IgD-negative memory B cell (primary cell): ENCODE measurements around the gene PTH2. TPM values are rescaled to one million over a fixed set of nuclear protein-coding genes. Genes with fewer than 3 reads are reported as not detected.

ENCODE experiments used
- H3K27ac Mint-ChIP-seq, 3 donors: one replicate each; pipeline ENCODE4 v1.8.0; 2020 to 2022; ENCODE audit warnings: mild to moderate bottlenecking in 3 of 3, mixed read lengths in 3 of 3, moderate library complexity in 1 of 3
- H3K27me3 Mint-ChIP-seq: one replicate; pipeline ENCODE4 v1.8.0; 2021; ENCODE audit warnings: mixed read lengths
- H3K36me3 Mint-ChIP-seq: one replicate; pipeline ENCODE4 v1.8.0; 2020; ENCODE audit warnings: mild to moderate bottlenecking, mixed read lengths
- H3K4me1 Mint-ChIP-seq, 3 donors: one replicate each; pipeline ENCODE4 v1.8.0; 2020 to 2022; ENCODE audit warnings: mixed read lengths in 3 of 3, mild to moderate bottlenecking in 1 of 3
- H3K4me3 Mint-ChIP-seq, 4 donors: one replicate each; pipeline ENCODE4 v1.8.0; 2020 to 2022; ENCODE audit warnings: mild to moderate bottlenecking in 4 of 4, mixed read lengths in 4 of 4, moderate library complexity in 3 of 4
- H3K9me3 Mint-ChIP-seq, 3 donors: one replicate each; pipeline ENCODE4 v1.8.0; 2020 to 2021; ENCODE audit warnings: mixed read lengths in 3 of 3, mild to moderate bottlenecking in 1 of 3
- polyA plus RNA-seq: library from polyadenylated mRNA; unstranded; fragments of 300-500 nt; fragmentation: Illumina TruSeq; gene quantifications from one replicate; pipeline ENCODE4 v1.2.3, GENCODE V29; 2021

Gene PTH2
- polyA plus RNA-seq, 1 donor from 2014 or later = not detected

GRCh38 chr19:49430678-49431329 is 7.6 kb upstream of the PTH2 start:
- peak overlapping the region in 1 of 3 donors; percentile 79 for H3K27ac Mint-ChIP-seq
- H3K36me3 Mint-ChIP-seq = no peaks in the 10 kb centered on the region
- H3K9me3 Mint-ChIP-seq = peaks cover 0 to 1% (median 0%) of the 10 kb centered on the region in 3 donors
- peak overlapping the region in 1 of 4 donors; percentile 71 for H3K4me3 Mint-ChIP-seq
- H3K27me3 Mint-ChIP-seq = peaks cover 74% of the 10 kb centered on the region
- H3K4me1 Mint-ChIP-seq = peaks cover 20 to 39% (median 28%) of the 10 kb centered on the region in 3 donors

DNA sequence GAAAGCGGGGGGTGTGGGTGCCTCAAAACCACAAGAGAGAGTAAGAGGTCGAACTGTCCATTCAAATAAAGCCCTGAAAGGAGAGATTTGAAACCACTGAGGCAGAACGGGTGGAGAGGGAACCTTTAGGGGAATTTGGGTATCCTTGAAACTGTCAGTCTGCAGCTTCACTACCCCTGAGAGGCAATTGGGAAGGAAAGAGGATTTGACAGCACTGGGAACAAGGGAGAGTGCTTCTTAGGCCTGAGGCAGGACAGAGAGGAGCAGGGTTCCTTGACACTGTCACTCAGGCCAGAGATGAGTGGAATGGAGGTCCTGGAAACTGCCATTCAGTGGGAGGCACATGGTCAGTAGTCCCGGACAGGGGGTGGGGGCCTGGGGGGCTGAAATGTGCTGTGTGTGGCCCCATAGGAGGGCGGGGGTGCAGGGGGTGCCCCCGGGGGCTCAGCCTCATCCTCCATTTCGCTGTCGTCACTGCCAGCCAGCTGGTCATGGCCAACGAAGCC is 7.0 kb upstream of the PTH2 start:
- peaks cover 75% of the 10 kb centered on the region for H3K27me3 Mint-ChIP-seq
- H3K36me3 Mint-ChIP-seq = no peaks in the 10 kb centered on the region
- peaks cover 22 to 42% (median 28%) of the 10 kb centered on the region in 3 donors for H3K4me1 Mint-ChIP-seq
- H3K9me3 Mint-ChIP-seq = peaks cover 0 to under 1% (median 0%) of the 10 kb centered on the region in 3 donors
- peak overlapping the region in 2 of 3 donors; percentile 0 to 79 for H3K27ac Mint-ChIP-seq
- peak overlapping the region in 3 of 4 donors; percentile 23 to 71 (median 46) for H3K4me3 Mint-ChIP-seq

GRCh38 chr19:49428547-49429451 is 5.6 kb upstream of the PTH2 start:
- Mint-ChIP-seq H3K4me3 (peak overlapping the region; percentile 9 to 89 (median 70)), H3K27ac (peak overlapping the region in 2 of 3 donors; percentile 59 to 72), H3K36me3 (no peaks in the 10 kb centered on the region), H3K4me1 (peaks cover 26 to 47% (median 31%) of the 10 kb centered on the region in 3 donors), H3K9me3 (no peaks in the 10 kb centered on the region), H3K27me3 (peaks cover 78% of the 10 kb centered on the region)

- H3K9me3 Mint-ChIP-seq = no peaks in the 10 kb centered on the region
- no peaks in the 10 kb centered on the region for H3K36me3 Mint-ChIP-seq
- peak overlapping the region in 2 of 3 donors; percentile 59 to 72 for H3K27ac Mint-ChIP-seq
- H3K4me3 Mint-ChIP-seq = peak overlapping the region in 3 of 4 donors; percentile 58 to 89 (median 75)
- H3K27me3 Mint-ChIP-seq = peaks cover 77% of the 10 kb centered on the region
- peaks cover 23 to 52% (median 36%) of the 10 kb centered on the region in 3 donors for H3K4me1 Mint-ChIP-seq
These were observed 4.8 kb upstream of the PTH2 start for GRCh38 chr19:49427855-49428546.

GRCh38 chr19:49427339-49427738 is 4.1 kb upstream of the PTH2 start:
- Mint-ChIP-seq H3K4me3 (peak overlapping the region in 3 of 4 donors; percentile 21 to 78 (median 65)), H3K36me3 (no peaks in the 10 kb centered on the region), H3K9me3 (no peaks in the 10 kb centered on the region), H3K27me3 (peaks cover 75% of the 10 kb centered on the region), H3K4me1 (peaks cover 27 to 58% (median 40%) of the 10 kb centered on the region in 3 donors), H3K27ac (peak overlapping the region in 2 of 3 donors; percentile 33 to 52)

GRCh38 chr19:49425922-49426592 is 2.8 kb upstream of the PTH2 start:
- Mint-ChIP-seq H3K9me3 (no peaks in the 10 kb centered on the region), H3K4me3 (peak overlapping the region in 1 of 4 donors; percentile 58), H3K27ac (peak overlapping the region in 2 of 3 donors; percentile 33 to 52), H3K4me1 (peaks cover 26 to 64% (median 45%) of the 10 kb centered on the region in 3 donors), H3K36me3 (no peaks in the 10 kb centered on the region), H3K27me3 (peaks cover 79% of the 10 kb centered on the region)

DNA sequence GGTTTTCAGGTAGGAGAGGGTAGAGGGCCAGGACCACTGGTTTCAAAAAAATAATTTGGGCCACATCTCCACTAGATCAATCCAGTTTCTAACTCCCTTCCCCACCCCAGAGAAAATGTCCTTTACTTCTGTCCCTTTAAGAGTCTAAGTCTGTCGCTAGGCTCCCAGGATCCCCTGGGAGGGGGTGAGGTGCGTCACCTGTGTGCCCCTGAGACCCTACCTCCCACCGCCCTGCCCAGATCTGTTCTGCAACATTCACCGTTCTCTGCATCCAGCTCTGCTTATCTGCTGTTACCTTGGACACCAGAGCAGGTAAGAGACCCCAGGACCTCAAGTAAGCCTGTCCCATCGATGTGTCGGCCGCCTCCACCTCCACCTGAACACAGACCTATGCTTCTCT is 1.9 kb upstream of the PTH2 start, which contains the start of gene GFY:
Gene GFY, plus strand, starts transcription at position 211 of the 400 bp plus-strand sequence. CDS start 1,043 bp downstream, outside the sequence.
- Mint-ChIP-seq H3K27ac (peak within 1 kb of the TSS in 1 of 3 donors; percentile 88), H3K27me3 (peaks cover 81% of the 10 kb centered on the region), H3K9me3 (no peaks in the 10 kb centered on the region), H3K4me3 (peak within 1 kb of the TSS in 3 of 4 donors; percentile 65 to 80 (median 66)), H3K4me1 (peaks cover 28 to 67% (median 49%) of the 10 kb centered on the region in 3 donors), H3K36me3 (no peaks in the 10 kb centered on the region)

GRCh38 chr19:49423985-49424303 is 703 bp upstream of the PTH2 start:
- H3K36me3 Mint-ChIP-seq = no peaks in the 10 kb centered on the region
- peak overlapping the region; percentile 34 to 88 (median 40) for H3K27ac Mint-ChIP-seq
- peaks cover 83% of the 10 kb centered on the region for H3K27me3 Mint-ChIP-seq
- H3K9me3 Mint-ChIP-seq = no peaks in the 10 kb centered on the region
- peaks cover 28 to 68% (median 49%) of the 10 kb centered on the region in 3 donors for H3K4me1 Mint-ChIP-seq
- peak overlapping the region in 3 of 4 donors; percentile 50 to 80 (median 66) for H3K4me3 Mint-ChIP-seq

GRCh38 chr19:49422407-49423070 is 702 bp downstream of the PTH2 start:
- Mint-ChIP-seq H3K36me3 (no peaks in the 10 kb centered on the region), H3K4me3 (peak overlapping the region; percentile 36 to 80 (median 72)), H3K4me1 (peaks cover 19 to 63% (median 43%) of the 10 kb centered on the region in 3 donors), H3K27ac (peak overlapping the region in 2 of 3 donors; percentile 54 to 67), H3K9me3 (no peaks in the 10 kb centered on the region), H3K27me3 (peaks cover 83% of the 10 kb centered on the region)

DNA sequence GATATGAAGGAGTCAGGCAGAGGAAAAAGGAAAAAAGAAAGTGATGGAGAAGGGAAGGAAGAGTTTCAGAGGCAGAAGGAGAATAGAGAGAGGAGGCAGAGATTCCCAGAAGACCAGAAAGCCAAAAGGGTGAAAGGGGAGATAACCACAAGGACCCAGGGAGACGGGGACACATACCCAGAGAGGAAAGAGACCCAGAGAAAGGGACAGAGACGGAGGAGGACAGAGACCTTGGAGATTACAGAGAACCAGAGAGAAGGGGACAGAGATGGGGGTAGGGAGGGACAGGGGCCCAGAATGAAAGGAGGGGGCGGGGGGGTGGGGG is 1.4 kb downstream of the PTH2 start:
- Mint-ChIP-seq H3K4me3 (peak overlapping the region in 2 of 4 donors; percentile 29 to 89), H3K36me3 (no peaks in the 10 kb centered on the region), H3K9me3 (no peaks in the 10 kb centered on the region), H3K27ac (peak overlapping the region in 2 of 3 donors; percentile 3 to 67), H3K27me3 (peaks cover 77% of the 10 kb centered on the region), H3K4me1 (peaks cover 19 to 58% (median 38%) of the 10 kb centered on the region in 3 donors)

DNA sequence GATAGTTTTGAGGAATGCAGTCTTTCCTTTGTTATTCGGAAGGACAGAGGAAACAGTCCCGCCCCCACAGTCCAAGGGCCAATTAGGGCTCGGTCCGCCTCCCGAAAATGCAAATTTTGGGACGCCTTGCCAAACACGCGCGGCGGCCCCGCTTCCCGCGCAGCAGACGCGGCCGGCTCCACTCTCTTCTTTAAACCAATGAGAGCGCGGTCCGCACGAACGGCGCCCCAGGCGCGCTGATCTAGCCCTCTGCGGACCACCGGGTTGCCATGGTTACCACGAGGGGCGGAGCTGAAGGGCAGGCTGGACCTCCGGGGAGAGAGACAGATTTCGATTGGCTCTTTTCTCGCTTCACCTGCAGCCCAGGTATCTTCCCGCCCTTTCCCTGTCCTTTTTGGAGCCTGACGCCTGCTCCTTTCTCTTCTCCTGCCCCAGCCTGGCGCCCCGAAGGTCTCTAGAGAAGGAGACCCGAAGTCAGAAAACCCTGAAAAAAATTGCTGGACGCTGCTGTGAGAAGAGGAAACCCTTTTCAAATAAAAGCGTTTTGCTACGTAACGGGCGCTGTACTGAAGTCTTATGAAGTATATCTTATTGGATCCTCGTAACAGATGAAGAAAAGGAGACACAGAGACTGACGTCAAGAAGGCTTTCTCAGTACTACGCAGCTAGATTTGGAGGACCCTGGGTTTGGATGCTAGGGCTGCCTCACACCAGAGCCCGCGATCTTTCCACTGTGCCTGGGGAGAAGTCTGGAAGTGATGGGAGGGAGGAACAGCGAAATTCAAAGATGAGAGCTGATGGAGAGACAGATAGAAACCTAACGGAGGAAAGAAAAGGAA is 2.0 kb downstream of the PTH2 start:
- Mint-ChIP-seq H3K27me3 (peaks cover 71% of the 10 kb centered on the region), H3K4me1 (peaks cover 19 to 52% (median 34%) of the 10 kb centered on the region in 3 donors), H3K27ac (peak overlapping the region in 2 of 3 donors; percentile 3 to 67), H3K9me3 (no peaks in the 10 kb centered on the region), H3K36me3 (no peaks in the 10 kb centered on the region), H3K4me3 (peak overlapping the region; percentile 16 to 89 (median 55))

GRCh38 chr19:49420227-49420626 is 3.0 kb downstream of the PTH2 start:
- H3K27me3 Mint-ChIP-seq = peaks cover 63% of the 10 kb centered on the region
- no peaks in the 10 kb centered on the region for H3K36me3 Mint-ChIP-seq
- peaks cover 17 to 43% (median 28%) of the 10 kb centered on the region in 3 donors for H3K4me1 Mint-ChIP-seq
- peak overlapping the region in 1 of 3 donors; percentile 3 for H3K27ac Mint-ChIP-seq
- H3K9me3 Mint-ChIP-seq = no peaks in the 10 kb centered on the region
- peak overlapping the region in 1 of 4 donors; percentile 24 for H3K4me3 Mint-ChIP-seq

DNA sequence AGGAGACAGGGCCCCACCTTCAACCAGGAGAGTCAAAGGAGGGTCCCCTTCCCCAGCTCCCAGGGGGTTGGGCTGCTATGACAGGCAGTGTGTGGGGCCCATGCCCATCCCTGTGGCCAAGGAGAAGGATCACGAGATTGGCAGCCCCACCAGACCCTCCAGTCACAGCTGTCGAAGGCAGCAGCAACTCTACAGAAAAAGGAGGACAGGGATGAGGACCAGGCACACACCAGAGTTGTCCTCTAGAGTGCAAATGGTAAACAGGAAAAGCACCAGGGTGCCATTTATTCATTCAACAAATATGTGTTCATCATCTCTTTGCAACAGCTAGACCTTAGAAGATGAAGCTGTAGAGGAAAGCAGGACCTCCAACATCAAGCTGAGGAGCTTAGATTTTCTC is 4.1 kb downstream of the PTH2 start:
- Mint-ChIP-seq H3K9me3 (no peaks in the 10 kb centered on the region), H3K27ac (peak overlapping the region in 1 of 3 donors; percentile 57), H3K27me3 (peaks cover 54% of the 10 kb centered on the region), H3K4me1 (peaks cover 15 to 37% (median 29%) of the 10 kb centered on the region in 3 donors), H3K36me3 (no peaks in the 10 kb centered on the region), H3K4me3 (no peak overlapping the region)
